NB4 (cell line): ENCODE data around the gene TNFRSF11A.

Experiments used
- DNase-seq: peaks from one replicate; pipeline ENCODE4 v3.0.0; 2010; ENCODE audit warnings: low read depth
- H3K4me3 ChIP-seq: one replicate; pipeline ENCODE4 v1.5.1; 2011; ENCODE audit warnings: mild to moderate bottlenecking, low read depth, low read length, moderate library complexity
- CTCF ChIP-seq: IDR thresholded peaks from one replicate; pipeline ENCODE4 v1.5.1; 2012; ENCODE audit warnings: low read depth, low read length
- MAX ChIP-seq: IDR thresholded peaks from 2 replicates; pipeline ENCODE4 v1.6.1; 2011; ENCODE audit warnings: low read depth, low read length
- MYC ChIP-seq: IDR thresholded peaks from 2 replicates; pipeline ENCODE4 v1.6.1; 2011; ENCODE audit warnings: low read depth, low read length
- POLR2A ChIP-seq: IDR thresholded peaks from 2 replicates; pipeline ENCODE4 v1.6.1; 2011; ENCODE audit warnings: mild to moderate bottlenecking; ENCODE audit not compliant: insufficient read length; ENCODE audit errors: extremely low read depth

The TNFRSF11A gene

DNA sequence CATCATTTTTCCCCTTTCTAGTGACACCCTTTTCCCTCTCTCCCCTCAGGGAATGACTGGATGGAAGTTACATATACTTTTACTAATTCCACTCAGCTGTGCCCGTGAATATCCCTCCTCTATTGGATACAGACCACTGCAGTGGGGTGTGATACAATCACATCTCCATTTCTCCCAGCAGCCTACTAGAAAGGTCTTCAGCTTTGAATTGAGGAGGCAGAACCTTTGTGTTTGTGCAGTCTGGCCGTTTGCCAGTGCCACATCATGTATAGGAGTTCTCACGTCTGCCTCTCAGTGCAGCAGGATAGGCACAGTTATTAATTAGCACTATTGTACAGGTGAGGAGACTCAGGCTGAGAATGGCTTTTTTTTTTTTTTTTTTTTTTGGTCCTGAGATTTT lies 16.4 kb downstream of the TNFRSF11A start:
- no peak overlapping the region for H3K4me3 ChIP-seq
- TF ChIP-seq MAX (no peak), CTCF (no peak), POLR2A (no peak), MYC (no peak)
- no peak for DNase-seq

DNA sequence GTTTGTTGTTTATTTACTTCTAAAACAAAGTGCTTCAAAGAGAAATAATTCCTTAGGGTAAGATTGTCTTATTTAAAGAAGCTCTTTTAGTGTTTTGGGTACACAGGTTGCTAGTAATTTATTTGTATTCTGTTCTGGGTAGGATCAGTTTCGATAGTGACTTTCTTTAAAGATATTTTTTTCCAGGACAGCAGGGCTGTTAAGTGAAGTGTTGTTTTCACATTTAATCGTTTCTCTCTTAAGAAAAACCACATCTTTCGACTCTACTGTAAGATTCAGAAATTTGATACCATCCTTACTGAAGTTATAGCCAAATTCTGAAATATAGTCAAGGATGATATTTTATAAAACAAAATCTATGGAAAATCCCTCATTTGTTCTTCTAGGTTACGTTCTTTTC lies 17.8 kb downstream of the TNFRSF11A start:
- DNase-seq = no peak
- no peak for TF ChIP-seq MYC
- TF ChIP-seq POLR2A = no peak
- TF ChIP-seq MAX = no peak
- no peak for TF ChIP-seq CTCF
- H3K4me3 ChIP-seq = no peak overlapping the region

DNA sequence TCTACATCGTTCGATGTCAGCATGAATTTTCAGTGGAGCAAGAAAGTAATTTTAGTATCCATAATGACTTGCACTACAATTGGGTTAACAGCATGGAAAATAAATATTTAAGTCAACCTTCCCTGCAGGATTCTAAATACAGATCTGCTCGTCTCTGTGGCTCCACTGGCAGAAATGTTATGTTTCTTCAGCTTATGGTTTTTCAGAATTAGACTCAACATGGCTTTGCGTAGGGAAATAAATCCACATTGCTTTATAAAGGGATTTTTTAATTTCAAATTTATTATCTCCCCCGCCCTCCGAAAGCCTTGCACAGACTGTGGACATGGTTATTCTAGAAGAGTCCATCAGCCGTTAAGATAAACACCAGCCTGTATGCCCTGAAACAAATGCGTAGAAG lies 18.2 kb downstream of the TNFRSF11A start:
- H3K4me3 ChIP-seq = no peak overlapping the region
- no peak for DNase-seq

GRCh38 chr18:62345909-62346308 lies 20.8 kb downstream of the TNFRSF11A start:
- no peak overlapping the region for H3K4me3 ChIP-seq
- TF ChIP-seq CTCF = no peak
- TF ChIP-seq POLR2A = no peak
- no peak for TF ChIP-seq MAX
- no peak for DNase-seq

More for the DNA sequence above, 18.2 kb downstream of the TNFRSF11A start:
- TF ChIP-seq CTCF (no peak), MAX (no peak), MYC (no peak), POLR2A (no peak)

- TF ChIP-seq MYC (no peak), MAX (no peak), POLR2A (no peak), CTCF (no peak)
- no peak for DNase-seq
- no peak overlapping the region for H3K4me3 ChIP-seq
Observed at GRCh38 chr18:62346333-62347088, 21.4 kb downstream of the TNFRSF11A start.

DNA sequence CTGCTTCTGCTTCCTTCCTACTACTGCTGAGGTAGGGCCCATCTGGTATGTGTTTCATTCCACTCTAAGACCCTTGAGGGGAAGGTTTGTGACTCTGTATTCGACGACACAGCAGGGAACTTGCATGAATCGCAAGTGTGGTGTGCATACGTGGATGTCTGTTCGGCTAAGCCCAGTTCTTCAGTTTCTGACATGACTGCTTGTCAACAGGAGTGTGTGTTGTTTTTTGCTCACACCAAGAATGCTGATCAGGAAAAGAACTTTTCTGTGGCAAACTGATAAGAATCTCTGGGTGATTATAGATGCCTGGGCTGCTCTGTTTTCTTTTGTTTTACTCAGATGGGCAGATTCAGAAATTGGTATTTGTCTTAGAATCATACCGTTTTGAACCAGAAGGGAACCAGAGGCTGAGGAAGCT lies 22.0 kb downstream of the TNFRSF11A start:
- H3K4me3 ChIP-seq = no peak overlapping the region
- no peak for DNase-seq
- no peak for TF ChIP-seq POLR2A
- TF ChIP-seq MYC = no peak
